ENCODE data around the gene MFN1.
A peak's percentile ranks its signal among the peaks of the same experiment; 100 is the strongest.

Gene MFN1

GRCh38 chr3:179375091-179375999 is 27.8 kb downstream of the MFN1 start:
- DNase-seq (ENCODE audit: insufficient read length, low spot score) (no peak), FAIRE-seq (peak; percentile 61)
- no peak for TF ChIP-seq POLR2A (IDR thresholded peaks at IDR 0.05; ENCODE audit: low read depth, low read length)

GRCh38 chr3:179376474-179376873 is 29.0 kb downstream of the MFN1 start:
- TF ChIP-seq POLR2A (IDR thresholded peaks at IDR 0.05; ENCODE audit: low read depth, low read length), result no peak
- no peak for DNase-seq (ENCODE audit: insufficient read length, low spot score)
- peak; percentile 33 for FAIRE-seq

- TF ChIP-seq POLR2A (IDR thresholded peaks at IDR 0.05; ENCODE audit: low read depth, low read length), result no peak
- no peak for DNase-seq (ENCODE audit: insufficient read length, low spot score)
- FAIRE-seq, result no peak
Observed at GRCh38 chr3:179391906-179392305, 44.4 kb downstream of the MFN1 start.

DNA sequence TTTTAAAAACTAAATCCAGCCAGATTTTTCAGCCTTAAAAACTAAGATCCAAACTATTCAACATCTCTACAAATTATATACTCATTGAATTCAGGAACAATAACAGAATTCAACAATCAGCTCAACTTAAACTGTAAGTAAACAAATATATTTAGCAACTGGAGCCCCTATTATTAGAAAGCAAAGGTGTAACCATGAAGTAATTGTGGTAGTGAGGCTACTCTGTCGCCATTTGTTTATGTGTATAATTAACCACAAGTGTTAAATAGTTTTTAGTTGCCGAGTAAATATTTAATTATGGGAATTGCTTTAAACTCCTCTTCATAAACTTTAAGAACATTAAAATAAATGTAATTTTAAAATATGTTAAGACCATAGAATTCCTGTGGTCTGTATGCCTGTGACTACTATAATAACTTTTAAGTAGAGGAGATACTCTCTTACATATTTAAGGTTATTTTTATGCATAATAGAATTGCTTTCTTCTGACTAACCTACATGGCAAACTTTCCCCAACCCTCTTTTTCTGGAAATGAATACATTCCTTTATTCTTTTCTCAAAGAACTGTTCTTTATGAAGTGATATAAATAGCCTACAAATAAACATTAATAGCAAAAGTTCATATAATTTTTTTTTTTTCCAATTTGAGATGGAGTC is 51.2 kb downstream of the MFN1 start:
- no peak for FAIRE-seq

DNA sequence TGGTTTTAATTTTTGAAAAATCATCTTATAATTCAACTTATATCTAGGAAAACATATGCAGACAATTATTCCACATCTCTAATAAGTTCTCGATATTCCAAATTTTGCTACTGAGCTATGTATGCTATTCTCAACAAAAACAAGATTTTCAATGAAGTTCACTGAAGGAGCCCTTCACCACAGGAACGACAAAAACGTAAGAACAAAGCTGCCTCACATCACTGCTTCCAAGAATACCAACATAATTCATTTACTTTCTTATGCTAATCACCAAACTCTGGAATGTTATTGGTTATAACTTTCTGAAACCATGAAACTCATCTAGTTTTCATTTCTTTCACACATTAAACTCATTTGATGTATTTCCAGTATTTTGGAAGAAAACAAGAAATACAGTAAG is 54.1 kb downstream of the MFN1 start:
- FAIRE-seq (peak; percentile 48), DNase-seq (ENCODE audit: insufficient read length, low spot score) (no peak)
- TF ChIP-seq POLR2A (IDR thresholded peaks at IDR 0.05; ENCODE audit: low read depth, low read length), result no peak

More for the DNA sequence above, 51.2 kb downstream of the MFN1 start:
- no peak for TF ChIP-seq POLR2A (IDR thresholded peaks at IDR 0.05; ENCODE audit: low read depth, low read length)
- no peak for DNase-seq (ENCODE audit: insufficient read length, low spot score)

GRCh38 chr3:179402963-179403362 is 55.5 kb downstream of the MFN1 start:
- FAIRE-seq (no peak), DNase-seq (ENCODE audit: insufficient read length, low spot score) (no peak)
- no peak for TF ChIP-seq POLR2A (IDR thresholded peaks at IDR 0.05; ENCODE audit: low read depth, low read length)

GRCh38 chr3:179404307-179404706 is 56.8 kb downstream of the MFN1 start:
- no peak for TF ChIP-seq POLR2A (IDR thresholded peaks at IDR 0.05; ENCODE audit: low read depth, low read length)

GRCh38 chr3:179410331-179410730 is 62.8 kb downstream of the MFN1 start:
- no peak for TF ChIP-seq POLR2A (IDR thresholded peaks at IDR 0.05; ENCODE audit: low read depth, low read length)
- DNase-seq (ENCODE audit: insufficient read length, low spot score) (no peak), FAIRE-seq (no peak)

More at GRCh38 chr3:179404307-179404706, 56.8 kb downstream of the MFN1 start:
- no peak for FAIRE-seq
- DNase-seq (ENCODE audit: insufficient read length, low spot score), result no peak

- FAIRE-seq (no peak), DNase-seq (ENCODE audit: insufficient read length, low spot score) (no peak)
- TF ChIP-seq POLR2A (IDR thresholded peaks at IDR 0.05; ENCODE audit: low read depth, low read length), result no peak
Observed at GRCh38 chr3:179410999-179411398, 63.5 kb downstream of the MFN1 start.

- DNase-seq (ENCODE audit: insufficient read length, low spot score) (no peak), FAIRE-seq (peak; percentile 38)
- no peak for TF ChIP-seq POLR2A (IDR thresholded peaks at IDR 0.05; ENCODE audit: low read depth, low read length)
Observed at GRCh38 chr3:179414804-179415203, 67.3 kb downstream of the MFN1 start.

GRCh38 chr3:179415377-179415776 is 67.9 kb downstream of the MFN1 start:
- peak; percentile 55 for FAIRE-seq

DNA sequence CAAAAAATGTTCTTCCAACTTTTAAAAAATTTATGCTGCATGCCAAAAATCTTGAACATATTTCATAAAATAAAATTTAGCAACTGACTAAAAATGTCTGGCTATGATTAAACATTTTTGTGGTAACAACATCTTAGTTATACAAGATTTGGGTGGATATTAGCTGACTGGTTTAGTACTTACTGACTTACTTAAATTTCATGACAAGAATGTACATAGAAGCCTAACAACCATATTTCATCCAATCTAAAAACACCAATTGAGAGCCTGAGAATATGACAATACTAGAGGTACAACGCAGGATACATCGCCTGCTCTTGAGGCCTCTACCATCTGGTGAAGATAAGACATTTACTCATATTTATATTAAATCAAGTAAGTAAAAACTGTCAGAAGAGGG is 69.2 kb downstream of the MFN1 start:
- TF ChIP-seq POLR2A (IDR thresholded peaks at IDR 0.05; ENCODE audit: low read depth, low read length), result no peak
- FAIRE-seq (no peak), DNase-seq (ENCODE audit: insufficient read length, low spot score) (no peak)

More at GRCh38 chr3:179415377-179415776, 67.9 kb downstream of the MFN1 start:
- TF ChIP-seq POLR2A (IDR thresholded peaks at IDR 0.05; ENCODE audit: low read depth, low read length), result no peak
- no peak for DNase-seq (ENCODE audit: insufficient read length, low spot score)

GRCh38 chr3:179418610-179419009 is 71.1 kb downstream of the MFN1 start:
- no peak for DNase-seq (ENCODE audit: insufficient read length, low spot score)
- peak; percentile 66 for FAIRE-seq
- TF ChIP-seq POLR2A (IDR thresholded peaks at IDR 0.05; ENCODE audit: low read depth, low read length), result no peak

DNA sequence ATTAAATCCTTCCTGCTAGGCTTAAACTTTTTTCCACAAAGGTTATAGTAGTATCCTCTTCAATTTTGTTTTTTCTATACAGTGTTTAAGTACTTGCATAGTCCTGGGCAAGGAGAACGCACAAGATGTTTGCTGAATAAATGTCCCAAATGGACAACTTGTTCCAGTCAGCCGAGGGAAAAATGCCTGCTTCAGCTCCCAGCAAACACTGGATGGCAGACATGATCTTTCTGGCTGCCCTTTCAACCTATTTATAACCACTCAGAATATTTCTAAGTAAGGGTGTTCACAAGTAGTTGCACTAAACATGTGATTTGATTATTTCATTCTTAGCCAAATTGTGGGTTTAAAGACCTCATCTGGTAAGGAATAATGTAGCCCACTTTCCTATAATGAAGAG is 74.0 kb downstream of the MFN1 start:
- no peak for DNase-seq (ENCODE audit: insufficient read length, low spot score)
- peak; percentile 87 for FAIRE-seq
- no peak for TF ChIP-seq POLR2A (IDR thresholded peaks at IDR 0.05; ENCODE audit: low read depth, low read length)

GRCh38 chr3:179425075-179425474 is 77.6 kb downstream of the MFN1 start:
- DNase-seq (ENCODE audit: insufficient read length, low spot score) (no peak), FAIRE-seq (no peak)
- no peak for TF ChIP-seq POLR2A (IDR thresholded peaks at IDR 0.05; ENCODE audit: low read depth, low read length)

Data from H54 (cell line).